CD4-positive, alpha-beta memory T cell (primary cell): ENCODE results near the gene OTOP2. TPM values are rescaled to one million over a fixed set of nuclear protein-coding genes. Genes with fewer than 3 reads are reported as not detected.
"Not testable (repeated sequence)": the region's sequence is repeated elsewhere in the genome, so short reads cannot be mapped to it uniquely, and the experiment has no call there.

ENCODE experiments used
- CTCF ChIA-PET: fragments of 350-600 bp; sonication (Branson Sonifier 250); formaldehyde crosslinking; loops from one replicate; lab custom pipeline; 2021; ENCODE audit warnings: inconsistent platforms; ENCODE audit not compliant: partially characterized antibody; lab: Charles Lee
- POLR2A ChIA-PET: fragments of 350-600 bp; sonication (Branson Sonifier 250); formaldehyde crosslinking; loops from one replicate; lab custom pipeline; 2021; ENCODE audit not compliant: partially characterized antibody; lab: Charles Lee
- DNase-seq, 5 donors: peaks; one replicate each; pipeline versions ENCODE4 v3.0.0 to v3.0.0-alpha.2; 2020 to 2022; ENCODE audit warnings: mixed read lengths in 1 of 5
- H3K27ac ChIP-seq: one replicate; pipeline ENCODE4 v1.7.0; 2013; ENCODE audit warnings: low read depth, low read length
- H3K27me3 ChIP-seq: 2 replicates; pipeline ENCODE4 v1.7.0; 2013; ENCODE audit warnings: mild to moderate bottlenecking, low read length, moderate library complexity; ENCODE audit not compliant: insufficient read depth
- H3K36me3 ChIP-seq: 2 replicates; pipeline ENCODE4 v1.7.0; 2013; ENCODE audit warnings: mild to moderate bottlenecking, low read length, moderate library complexity; ENCODE audit not compliant: insufficient read depth
- H3K4me1 ChIP-seq: 2 replicates; pipeline ENCODE4 v1.7.0; 2013; ENCODE audit warnings: mild to moderate bottlenecking, low read length, moderate library complexity; ENCODE audit not compliant: insufficient read depth
- H3K4me3 ChIP-seq, 2 donors: one replicate each; pipeline ENCODE4 v1.7.0; 2013; ENCODE audit warnings: low read length in 2 of 2, mild to moderate bottlenecking in 1 of 2
- H3K9me3 ChIP-seq, 2 donors: one replicate each; pipeline ENCODE4 v1.7.0; 2013; ENCODE audit warnings: low read length in 2 of 2, control low read depth in 1 of 2; ENCODE audit not compliant: control insufficient read depth in 1 of 2
- H3K27ac Mint-ChIP-seq, 7 donors: one replicate each; pipeline ENCODE4 v1.8.0; 2020 to 2021; ENCODE audit warnings: mixed read lengths in 7 of 7, mild to moderate bottlenecking in 6 of 7, inconsistent platforms in 3 of 7, moderate library complexity in 3 of 7
- H3K27me3 Mint-ChIP-seq, 2 donors: one replicate each; pipeline ENCODE4 v1.8.0; 2020 to 2021; ENCODE audit warnings: mixed read lengths in 2 of 2
- H3K36me3 Mint-ChIP-seq, 2 donors: one replicate each; pipeline ENCODE4 v1.8.0; 2020 to 2021; ENCODE audit warnings: mixed read lengths in 2 of 2, inconsistent platforms in 1 of 2, mild to moderate bottlenecking in 1 of 2
- H3K4me1 Mint-ChIP-seq, 4 donors: one replicate each; pipeline ENCODE4 v1.8.0; 2020 to 2021; ENCODE audit warnings: mixed read lengths in 4 of 4, mild to moderate bottlenecking in 1 of 4
- H3K4me3 Mint-ChIP-seq, 8 donors: one replicate each; pipeline ENCODE4 v1.8.0; 2020 to 2021; ENCODE audit warnings: mixed read lengths in 8 of 8, mild to moderate bottlenecking in 7 of 8, moderate library complexity in 6 of 8, inconsistent platforms in 3 of 8
- H3K9me3 Mint-ChIP-seq, 8 donors: one replicate each; pipeline ENCODE4 v1.8.0; 2020 to 2021; ENCODE audit warnings: mixed read lengths in 8 of 8, mild to moderate bottlenecking in 5 of 8, inconsistent platforms in 3 of 8, moderate library complexity in 1 of 8
- intact Hi-C: fragments of 100-400 bp; cut with micrococcal nuclease; formaldehyde crosslinking; loops from one replicate; pipeline ENCODE4 v1.15.1; 2023
- polyA plus RNA-seq, 2 donors: library from polyadenylated mRNA; unstranded; fragments of 300-500 nt; fragmentation: Illumina TruSeq; gene quantifications; one replicate each; pipeline ENCODE4 v1.2.3, GENCODE V29; 2021
- total RNA-seq, 2 experiments: library from RNA; stranded (reverse); gene quantifications; one replicate each; pipeline ENCODE4 v1.2.3, GENCODE V29; 2021

OTOP2 gene
- total and polyA plus RNA-seq, 4 experiments from 2014 or later = not detected

DNA sequence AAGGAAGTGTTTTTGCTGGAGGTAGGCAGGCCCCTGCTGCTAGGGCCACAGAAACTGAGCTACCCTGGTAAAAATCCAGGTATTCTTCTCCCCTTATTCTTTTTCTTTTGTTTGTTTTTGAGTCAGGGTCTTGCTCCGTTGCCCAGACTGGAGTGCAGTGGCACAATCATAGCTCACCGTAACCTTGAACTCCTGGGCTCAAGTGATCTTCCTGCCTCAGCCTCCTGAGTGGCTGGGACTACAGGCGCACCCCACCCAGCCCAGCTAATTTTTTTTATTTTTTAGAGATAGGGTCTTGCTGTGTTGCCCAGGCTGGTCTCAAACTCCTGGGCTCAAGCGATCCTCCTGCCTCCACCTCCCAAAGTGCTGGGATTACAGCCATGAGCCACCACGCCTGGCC, 45.4 kb downstream of the OTOP2 start:
- H3K4me1 Mint-ChIP-seq = peaks cover 4 to 11% (median 7%) of the 10 kb centered on the region in 4 donors
- not testable (repeated sequence) for H3K27ac Mint-ChIP-seq, H3K4me3 ChIP-seq, H3K4me3 Mint-ChIP-seq, H3K9me3 Mint-ChIP-seq, H3K27ac ChIP-seq, DNase-seq, H3K36me3 ChIP-seq, H3K9me3 ChIP-seq, H3K27me3 ChIP-seq, H3K27me3 Mint-ChIP-seq, H3K36me3 Mint-ChIP-seq
- CTCF ChIA-PET = interaction anchor here (0.7 to 6.6 kb wide), 3 partner anchors 10 to 555 kb away, joined by 3 to 80 read pairs (median 3); no protein-coding TSS in a partner anchor
- POLR2A ChIA-PET = interaction anchor here (1.0 kb wide), 1 partner anchor 67 kb away, joined by 3 read pairs; no protein-coding TSS in a partner anchor
- H3K4me1 ChIP-seq = peaks cover 15% of the 10 kb centered on the region
- intact Hi-C loops = loop anchor here (10.0 kb wide), 1 partner anchor 445 kb away; no protein-coding TSS in a partner anchor

DNA sequence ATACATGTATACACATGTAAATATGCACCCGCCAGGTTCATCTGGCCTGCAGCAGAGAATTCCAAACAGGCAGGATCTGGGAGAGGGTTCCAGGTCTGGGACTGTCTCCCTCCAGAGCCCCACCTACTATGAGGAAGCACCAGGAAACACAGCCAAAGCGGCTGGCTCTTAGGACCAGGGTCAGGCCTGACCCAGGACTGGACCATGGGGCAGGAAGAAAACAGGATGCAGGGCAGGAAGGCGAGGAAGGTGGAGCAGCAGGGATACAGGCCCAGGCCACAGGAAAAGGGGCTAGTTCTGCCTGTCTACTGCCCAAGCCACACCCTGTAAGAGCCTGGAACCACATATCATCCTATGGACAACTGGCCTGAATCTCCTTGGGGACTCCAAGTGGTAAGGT, 46.3 kb downstream of the OTOP2 start:
- Mint-ChIP-seq H3K4me1 (peaks cover 4 to 11% (median 7%) of the 10 kb centered on the region in 4 donors), H3K27ac (peak overlapping the region in 1 of 7 donors; percentile 57), H3K4me3 (peak overlapping the region in 5 of 8 donors; percentile 27 to 81 (median 56)), H3K9me3 (no peaks in the 10 kb centered on the region), H3K27me3 (peaks cover 3 to 5% of the 10 kb centered on the region in 2 donors), H3K36me3 (no peaks in the 10 kb centered on the region)
- H3K27ac ChIP-seq = no peak overlapping the region
- CTCF ChIA-PET = interaction anchor here (0.7 to 6.6 kb wide), 2 partner anchors 11 to 555 kb away, joined by 3 to 80 read pairs; no protein-coding TSS in a partner anchor
- intact Hi-C loops = no loop called here
- no peak for DNase-seq
- POLR2A ChIA-PET = interaction anchor here (1.8 kb wide), 1 partner anchor 9 kb away, joined by 8 read pairs; no protein-coding TSS in a partner anchor
- H3K9me3 ChIP-seq = no peaks in the 10 kb centered on the region
- H3K36me3 ChIP-seq = no peaks in the 10 kb centered on the region
- H3K27me3 ChIP-seq = no peaks in the 10 kb centered on the region
- H3K4me3 ChIP-seq = no peak overlapping the region
- H3K4me1 ChIP-seq = peaks cover 15% of the 10 kb centered on the region

DNA sequence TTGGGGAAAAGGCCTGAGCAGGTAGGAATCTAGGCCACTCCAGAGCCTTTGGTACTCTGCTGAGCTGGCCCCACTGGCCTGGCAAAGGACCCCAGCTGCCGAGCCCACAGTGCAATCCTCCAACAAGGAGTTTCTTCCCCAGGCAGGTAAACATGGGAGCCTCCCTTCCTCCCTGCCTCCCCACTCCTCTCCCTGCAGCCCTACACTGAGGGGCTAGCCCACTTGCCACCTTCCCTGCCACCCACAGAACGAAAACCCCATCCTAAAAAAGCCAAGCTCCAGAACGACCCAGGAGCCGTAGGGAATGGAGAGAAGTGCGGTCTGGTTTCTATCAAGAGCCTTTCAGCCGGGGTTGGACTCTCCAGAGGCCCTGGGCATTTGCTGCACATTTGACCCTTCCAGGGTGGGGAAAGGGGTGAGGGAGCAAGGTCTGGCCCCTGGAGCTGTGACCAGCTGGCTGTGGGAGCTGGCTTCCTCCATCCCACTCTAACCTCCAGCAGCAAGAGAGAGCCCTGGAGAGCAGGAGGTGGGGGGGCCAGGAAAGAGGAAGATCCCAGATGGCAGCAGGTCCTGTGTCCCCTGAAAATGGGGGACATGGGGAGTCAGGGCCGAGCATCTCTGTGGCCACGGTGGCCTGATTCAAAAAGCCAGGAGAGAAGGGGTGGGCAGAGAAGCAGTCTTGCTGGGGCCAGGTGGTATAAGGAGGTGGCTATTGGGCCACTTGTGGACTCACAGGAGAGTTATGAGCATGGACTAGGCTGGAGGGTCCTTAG, 47.2 kb downstream of the OTOP2 start:
- CTCF ChIA-PET = interaction anchor here (1.5 to 6.6 kb wide), 3 partner anchors 12 to 142 kb away, joined by 8 to 80 read pairs (median 8); partner anchors contain the start of gene CDR2L
- Histone ChIP-seq H3K27me3 (no peaks in the 10 kb centered on the region), H3K27ac (no peak overlapping the region), H3K4me1 (peaks cover 15% of the 10 kb centered on the region), H3K36me3 (no peaks in the 10 kb centered on the region), H3K9me3 (no peaks in the 10 kb centered on the region), H3K4me3 (no peak overlapping the region)
- intact Hi-C loops = no loop called here
- no peak for DNase-seq
- Mint-ChIP-seq H3K27me3 (peaks cover 3 to 5% of the 10 kb centered on the region in 2 donors), H3K4me1 (peaks cover 4 to 11% (median 7%) of the 10 kb centered on the region in 4 donors), H3K36me3 (no peaks in the 10 kb centered on the region), H3K4me3 (peak overlapping the region in 7 of 8 donors; percentile 56 to 92 (median 69)), H3K27ac (peak overlapping the region in 4 of 7 donors; percentile 52 to 74 (median 64)), H3K9me3 (no peaks in the 10 kb centered on the region)
- POLR2A ChIA-PET = interaction anchor here (1.4 to 2.3 kb wide), 6 partner anchors 10 to 231 kb away, joined by 4 to 12 read pairs (median 6); partner anchors contain the start of gene CDR2L

DNA sequence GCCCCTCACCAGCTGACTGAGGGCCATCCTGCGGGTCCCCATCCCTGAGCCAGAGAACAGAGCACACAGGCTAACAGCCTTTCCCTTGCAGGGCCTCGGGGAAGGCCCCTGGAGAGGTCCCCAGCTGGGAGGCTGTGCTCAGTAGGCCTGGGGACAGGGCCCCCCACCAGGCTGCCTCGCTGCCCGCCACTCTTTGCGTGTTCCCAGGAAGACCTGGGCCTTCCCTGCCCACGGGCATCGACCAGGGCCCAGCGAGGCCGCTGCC, 47.7 kb downstream of the OTOP2 start:
- intact Hi-C loops = loop anchor here (1.0 to 2.0 kb wide), 2 partner anchors 16 to 75 kb away; partner anchors contain the start of genes ATP5PD, CDR2L and KCTD2
- peak overlapping the region in 2 of 7 donors; percentile 52 to 57 for H3K27ac Mint-ChIP-seq
- Histone ChIP-seq H3K4me3 (peak overlapping the region in 1 of 2 donors; percentile 62), H3K36me3 (no peaks in the 10 kb centered on the region), H3K27ac (no peak overlapping the region), H3K27me3 (no peaks in the 10 kb centered on the region), H3K4me1 (peaks cover 15% of the 10 kb centered on the region), H3K9me3 (no peaks in the 10 kb centered on the region)
- H3K4me3 Mint-ChIP-seq = peak overlapping the region in 7 of 8 donors; percentile 56 to 92 (median 71)
- peaks cover 4 to 11% (median 7%) of the 10 kb centered on the region in 4 donors for H3K4me1 Mint-ChIP-seq
- peaks cover 3 to 5% of the 10 kb centered on the region in 2 donors for H3K27me3 Mint-ChIP-seq
- CTCF ChIA-PET = interaction anchor here (1.5 to 6.6 kb wide), 3 partner anchors 13 to 142 kb away, joined by 8 to 80 read pairs (median 8); partner anchors contain the start of gene CDR2L
- no peaks in the 10 kb centered on the region for H3K9me3 Mint-ChIP-seq
- H3K36me3 Mint-ChIP-seq = no peaks in the 10 kb centered on the region
- DNase-seq = no peak
- POLR2A ChIA-PET = interaction anchor here (1.3 to 3.0 kb wide), 9 partner anchors 11 to 233 kb away, joined by 4 to 25 read pairs (median 5); partner anchors contain the start of genes CDR2L and MRPL58

DNA sequence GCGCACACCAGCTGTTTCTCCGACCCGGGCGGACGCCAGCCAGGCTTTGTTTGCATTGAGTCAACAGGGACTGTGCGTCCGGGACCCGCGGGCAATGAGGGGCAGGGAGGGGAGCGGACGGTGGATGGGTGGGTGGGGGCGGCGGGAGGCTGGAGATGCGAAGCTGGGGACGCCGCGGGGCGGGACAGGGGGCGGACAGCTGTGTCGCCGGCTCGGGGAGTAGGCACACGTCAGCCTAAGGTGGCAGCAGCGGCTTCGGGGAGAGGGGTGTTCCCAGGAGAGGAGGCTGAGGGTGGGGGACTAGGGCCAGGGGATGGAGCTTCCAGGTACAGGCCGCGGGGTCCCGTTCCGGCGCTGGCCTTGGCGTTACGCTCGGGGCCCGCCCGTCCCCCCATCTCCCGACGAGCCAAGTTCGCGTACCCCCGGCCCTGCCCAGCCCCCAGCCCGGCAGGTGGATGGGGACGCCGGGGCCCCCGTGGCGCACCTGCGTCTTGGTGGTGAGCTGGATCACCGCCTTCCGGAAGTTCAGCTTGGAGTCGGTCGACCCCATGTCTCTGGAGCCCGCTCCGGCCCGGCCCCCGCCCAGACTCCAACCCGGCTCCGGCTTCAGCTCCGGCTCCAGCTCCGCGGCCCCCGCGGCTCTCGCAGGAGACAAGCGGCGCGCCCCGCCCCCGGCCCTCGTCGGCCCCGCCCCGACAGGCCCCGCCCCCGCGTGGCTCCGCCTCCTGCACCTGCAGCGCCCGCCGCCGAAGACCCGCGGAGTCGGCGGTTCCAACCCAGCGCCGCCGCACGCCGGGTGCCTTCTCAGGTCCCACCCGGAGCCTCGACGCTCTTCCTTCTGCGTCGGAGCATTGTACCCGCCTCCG, 48.3 kb downstream of the OTOP2 start, which contains the start of gene HID1:
Gene HID1 (minus strand): TSS at position 653 of the 866 bp plus-strand sequence. CDS start 103 bp downstream, at position 550.
- Histone ChIP-seq H3K27ac (peak within 1 kb of the TSS; percentile 32), H3K27me3 (no peaks in the 10 kb centered on the region), H3K9me3 (no peaks in the 10 kb centered on the region), H3K4me3 (peak within 1 kb of the TSS; percentile 36 to 62), H3K4me1 (peaks cover 15% of the 10 kb centered on the region), H3K36me3 (no peaks in the 10 kb centered on the region)
- ChIA-PET CTCF (interaction anchor here (0.8 to 6.6 kb wide), 8 partner anchors 9 to 437 kb away, joined by 3 to 80 read pairs (median 6); partner anchors contain the start of gene CDR2L), POLR2A (interaction anchor here (1.3 to 3.0 kb wide), 12 partner anchors 10 to 234 kb away, joined by 3 to 25 read pairs (median 5); partner anchors contain the start of genes ARMC7, CDR2L, FDXR and MRPL58)
- intact Hi-C loops = loop anchor here (1.0 to 2.0 kb wide), 2 partner anchors 15 to 74 kb away; partner anchors contain the start of genes ATP5PD, CDR2L and KCTD2
- Mint-ChIP-seq H3K4me3 (peak within 1 kb of the TSS; percentile 81 to 92 (median 86)), H3K36me3 (no peaks in the 10 kb centered on the region), H3K27ac (peak within 1 kb of the TSS; percentile 57 to 90 (median 74)), H3K9me3 (no peaks in the 10 kb centered on the region), H3K27me3 (peaks cover 3 to 5% of the 10 kb centered on the region in 2 donors), H3K4me1 (peaks cover 4 to 11% (median 7%) of the 10 kb centered on the region in 4 donors)
- peak; percentile 71 to 75 (median 74) for DNase-seq

DNA sequence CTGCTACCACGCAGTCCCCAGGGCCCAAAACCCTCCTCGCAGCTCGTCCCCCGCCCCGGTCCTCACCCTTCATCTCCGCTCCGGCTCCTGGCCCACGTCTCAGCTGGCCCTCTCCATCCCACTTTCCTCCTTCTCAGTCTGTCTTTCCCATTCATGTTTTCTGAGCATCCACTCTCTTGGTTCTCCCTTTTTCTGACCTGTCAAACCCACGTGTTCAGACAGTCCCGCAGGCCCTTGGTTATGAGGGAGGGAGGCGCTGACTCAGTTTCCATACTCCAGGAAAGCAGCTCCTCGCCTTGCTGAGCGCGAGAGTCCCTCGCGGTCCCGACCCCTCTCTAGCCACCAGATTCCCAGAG, 48.9 kb downstream of the OTOP2 start:
- Mint-ChIP-seq H3K9me3 (no peaks in the 10 kb centered on the region), H3K4me3 (peak overlapping the region; percentile 81 to 92 (median 86)), H3K4me1 (peaks cover 4 to 11% (median 7%) of the 10 kb centered on the region in 4 donors), H3K27me3 (peaks cover 3 to 5% of the 10 kb centered on the region in 2 donors), H3K27ac (peak overlapping the region; percentile 16 to 90 (median 74)), H3K36me3 (no peaks in the 10 kb centered on the region)
- Histone ChIP-seq H3K27ac (peak overlapping the region; percentile 32), H3K4me1 (peaks cover 15% of the 10 kb centered on the region), H3K4me3 (peak overlapping the region; percentile 36 to 62), H3K9me3 (no peaks in the 10 kb centered on the region), H3K27me3 (no peaks in the 10 kb centered on the region), H3K36me3 (no peaks in the 10 kb centered on the region)
- ChIA-PET CTCF (interaction anchor here (0.8 to 6.6 kb wide), 7 partner anchors 9 to 436 kb away, joined by 3 to 80 read pairs (median 5); partner anchors contain the start of gene CDR2L), POLR2A (interaction anchor here (1.3 to 3.0 kb wide), 12 partner anchors 10 to 234 kb away, joined by 3 to 25 read pairs (median 5); partner anchors contain the start of genes ARMC7, CDR2L, FDXR and MRPL58)
- intact Hi-C loops = loop anchor here (1.0 to 2.0 kb wide), 2 partner anchors 14 to 74 kb away; partner anchors contain the start of genes ATP5PD, CDR2L and KCTD2
- no peak for DNase-seq
